Renal cortex interstitium (tissue), 11 donors: ENCODE results near the gene CNTN5. TPM values are rescaled to one million over a fixed set of nuclear protein-coding genes. Genes with fewer than 3 reads are reported as not detected.

Source experiments
- DNase-seq, 11 donors: peaks; one replicate each; pipeline ENCODE4 v3.0.0-alpha.2; 2013; ENCODE audit warnings: low read depth in 9 of 11, low spot score in 4 of 11; ENCODE audit errors: extremely low read depth in 1 of 11
- polyA plus RNA-seq, 3 donors: library from polyadenylated mRNA; unstranded; fragments of 120-200 nt; gene quantifications; one replicate each; pipeline ENCODE4 v1.2.1, GENCODE V29; 2013; ENCODE audit not compliant: insufficient read length in 3 of 3

CNTN5 gene
- polyA plus RNA-seq, 3 donors: 19.5 to 24.5 (median 20.4) TPM

DNA sequence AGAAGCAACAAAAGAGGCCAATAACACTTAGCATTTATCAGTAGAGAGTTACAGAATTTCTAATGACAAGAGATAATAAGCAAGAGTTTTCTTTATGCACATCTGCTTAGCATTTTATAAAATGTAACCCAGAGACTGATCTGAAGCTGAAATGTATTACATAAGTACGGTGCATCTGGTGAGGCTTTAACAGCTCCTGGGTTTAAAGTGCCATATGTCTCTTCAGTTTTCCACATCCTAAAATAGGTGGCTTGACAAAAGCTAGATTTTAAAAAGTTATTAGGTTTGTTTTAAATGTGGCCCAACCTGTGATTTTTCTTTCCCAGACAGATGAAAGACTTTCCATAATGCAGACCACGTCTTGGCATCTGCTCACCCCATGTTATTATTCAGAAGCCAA is 1045.7 kb downstream of the CNTN5 start:
- DNase-seq: no peak

DNA sequence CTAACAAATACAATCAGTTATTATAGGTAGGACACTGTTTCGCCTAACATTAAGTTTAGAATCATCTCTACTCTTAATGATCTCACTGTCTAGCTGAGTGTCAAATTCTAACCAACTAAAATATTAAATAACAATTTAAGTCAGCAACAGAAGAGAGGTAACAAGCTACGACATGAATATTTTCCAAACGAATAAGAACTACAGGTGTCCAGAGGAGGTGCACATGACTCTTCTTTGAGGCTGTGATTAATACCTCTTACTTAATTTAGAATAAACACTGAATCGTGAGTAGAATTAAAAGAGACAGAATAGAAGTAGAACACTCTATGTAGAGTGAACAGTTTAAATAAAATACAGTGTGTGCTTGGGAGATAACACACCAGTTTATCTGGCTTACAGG is 1047.4 kb downstream of the CNTN5 start:
- no peak for DNase-seq

DNA sequence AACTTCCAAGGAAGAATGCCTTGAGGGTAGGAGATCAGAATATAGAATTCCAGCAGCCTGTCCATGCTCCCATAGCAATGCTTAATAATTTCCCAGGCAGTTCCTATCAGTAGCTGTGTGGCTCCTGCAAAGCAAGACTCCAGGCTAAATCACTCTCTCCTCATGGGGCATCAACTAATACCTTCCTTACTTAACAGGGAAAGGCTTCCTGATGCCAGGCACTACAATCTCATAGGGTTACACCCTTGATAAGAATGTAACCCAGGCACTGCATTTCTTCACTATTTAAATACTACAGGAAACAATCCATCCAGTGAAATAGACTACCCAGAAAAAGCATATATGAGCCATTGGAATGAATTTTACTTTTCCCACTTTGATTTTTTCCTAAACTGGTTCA is 1051.4 kb downstream of the CNTN5 start:
- DNase-seq: no peak

DNA sequence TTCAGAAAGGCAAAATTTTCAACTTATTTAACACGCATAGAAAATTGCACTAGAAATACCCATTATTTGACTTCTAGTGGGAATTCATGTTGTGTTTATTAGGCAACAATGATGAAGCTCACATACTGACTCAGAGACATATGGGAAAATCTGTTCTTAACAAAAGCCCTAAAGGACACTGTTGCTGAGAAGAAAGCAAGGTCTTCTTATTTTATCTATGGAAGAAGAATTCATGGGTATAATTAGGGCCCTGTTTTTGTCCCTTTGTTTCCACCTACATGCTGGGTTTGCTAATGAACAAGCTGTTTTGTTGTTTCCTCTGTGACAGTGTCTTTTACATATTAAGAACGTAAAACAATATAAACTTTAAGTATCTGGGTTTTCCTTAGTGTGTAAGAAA is 1059.6 kb downstream of the CNTN5 start:
- DNase-seq: no peak

DNA sequence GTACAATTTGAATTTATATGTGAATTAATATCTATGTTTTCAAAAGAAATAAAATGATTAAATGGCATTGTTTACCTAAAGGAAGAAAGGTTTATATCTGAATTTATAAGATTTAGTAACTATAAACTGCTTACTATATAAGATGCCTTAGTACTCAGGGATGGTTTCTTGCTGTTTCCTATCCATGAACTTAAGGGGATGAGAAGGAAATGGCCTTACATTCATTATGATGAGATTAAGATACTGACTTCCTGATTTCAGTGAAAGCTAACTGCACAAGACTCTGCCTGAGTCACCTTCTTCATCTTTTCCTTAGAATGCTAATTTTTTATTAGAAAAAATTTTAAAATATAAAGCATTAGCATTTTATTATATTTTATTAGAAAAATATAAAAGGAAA is 1060.1 kb downstream of the CNTN5 start:
- no peak for DNase-seq

DNA sequence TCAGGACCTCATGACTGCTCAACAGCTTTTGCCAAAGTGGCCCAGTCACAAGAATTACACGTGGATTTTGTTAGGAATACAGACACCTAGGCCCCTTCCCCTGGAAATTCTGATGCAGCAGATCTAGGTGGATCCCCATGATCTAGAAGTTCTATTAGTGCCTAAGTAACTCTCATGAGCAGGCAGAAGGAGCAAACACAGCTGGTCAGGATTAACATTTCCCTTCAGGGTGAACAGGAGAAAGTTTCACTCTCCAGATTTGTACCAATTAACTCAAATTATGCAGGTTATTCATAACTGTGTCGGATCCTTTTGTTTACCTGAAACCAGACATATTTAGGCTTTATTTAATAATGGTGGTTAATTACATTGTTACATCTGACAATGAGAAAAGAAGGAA is 1072.9 kb downstream of the CNTN5 start:
- DNase-seq: no peak

DNA sequence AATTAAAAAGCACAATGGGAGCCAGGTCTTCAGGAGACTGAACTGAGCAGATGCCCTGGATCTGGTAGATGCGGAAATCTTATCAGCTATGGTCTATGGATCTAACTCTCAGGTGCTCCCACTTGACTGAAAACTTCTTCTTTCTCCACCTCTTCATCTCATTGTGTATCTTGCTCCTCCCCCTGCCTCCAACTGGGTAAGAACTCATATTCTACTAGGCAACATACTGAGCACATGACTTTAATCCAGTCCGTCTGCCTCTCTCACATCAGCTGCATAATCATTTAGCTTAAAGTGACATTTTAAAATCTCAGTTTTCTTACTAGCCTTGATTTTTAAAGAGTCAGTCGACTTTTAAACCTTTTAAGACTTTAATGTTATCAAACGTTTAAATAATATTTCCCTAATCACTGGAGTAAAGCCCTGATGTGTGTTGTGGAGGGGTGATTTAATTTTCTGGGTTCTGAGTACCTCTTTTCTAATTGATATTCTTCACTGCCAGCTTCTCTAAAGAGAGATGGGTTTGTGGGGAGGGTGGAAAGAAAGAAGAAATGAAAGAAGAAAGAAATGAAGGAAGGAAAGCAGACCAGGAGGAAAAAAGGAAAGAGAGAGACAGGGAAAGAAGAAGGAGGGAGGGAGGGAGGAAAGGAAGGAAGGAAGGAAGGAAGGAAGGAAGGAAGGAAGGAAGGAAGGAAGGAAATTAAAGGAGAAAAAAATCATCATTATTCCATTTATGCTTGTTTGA is 1073.5 kb downstream of the CNTN5 start:
- no peak for DNase-seq

DNA sequence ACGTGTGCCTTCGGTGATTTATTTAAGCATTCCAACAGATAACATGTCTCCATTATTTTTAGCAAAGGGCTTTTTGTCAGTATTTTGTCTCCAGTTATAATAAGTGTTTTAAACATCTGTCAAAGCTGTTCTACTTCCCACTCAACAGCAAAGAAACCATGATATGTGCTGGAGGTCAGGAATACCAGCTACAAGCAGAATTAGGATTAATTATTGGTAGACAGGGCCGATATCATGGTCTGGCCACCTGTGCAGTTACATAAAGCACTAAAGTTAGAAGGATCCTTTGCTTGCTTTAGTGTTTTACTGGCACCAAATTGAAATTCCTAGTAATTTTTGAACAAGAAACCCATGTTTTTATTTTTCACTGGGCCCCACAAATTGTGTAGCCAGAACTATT is 1075.1 kb downstream of the CNTN5 start:
- DNase-seq: no peak

DNA sequence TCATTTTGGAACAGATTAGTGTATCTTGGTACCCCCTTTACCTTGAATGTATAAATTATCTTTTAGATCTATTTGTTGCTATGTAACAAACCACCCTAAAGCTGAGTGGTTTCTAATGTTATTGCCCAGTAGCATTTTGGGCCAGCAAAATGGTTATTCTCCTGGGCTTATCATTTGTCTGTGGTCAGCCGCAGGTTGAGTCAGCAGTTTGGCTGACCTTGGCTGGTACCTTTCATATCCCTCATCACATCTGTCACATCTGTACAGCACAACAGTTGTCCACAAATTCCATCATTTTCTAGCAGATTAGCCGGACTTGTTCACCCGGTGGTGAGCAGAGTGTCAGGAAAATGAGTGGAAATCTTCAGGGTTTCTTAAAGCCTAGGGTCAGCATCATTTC is 1077.8 kb downstream of the CNTN5 start:
- DNase-seq: no peak

DNA sequence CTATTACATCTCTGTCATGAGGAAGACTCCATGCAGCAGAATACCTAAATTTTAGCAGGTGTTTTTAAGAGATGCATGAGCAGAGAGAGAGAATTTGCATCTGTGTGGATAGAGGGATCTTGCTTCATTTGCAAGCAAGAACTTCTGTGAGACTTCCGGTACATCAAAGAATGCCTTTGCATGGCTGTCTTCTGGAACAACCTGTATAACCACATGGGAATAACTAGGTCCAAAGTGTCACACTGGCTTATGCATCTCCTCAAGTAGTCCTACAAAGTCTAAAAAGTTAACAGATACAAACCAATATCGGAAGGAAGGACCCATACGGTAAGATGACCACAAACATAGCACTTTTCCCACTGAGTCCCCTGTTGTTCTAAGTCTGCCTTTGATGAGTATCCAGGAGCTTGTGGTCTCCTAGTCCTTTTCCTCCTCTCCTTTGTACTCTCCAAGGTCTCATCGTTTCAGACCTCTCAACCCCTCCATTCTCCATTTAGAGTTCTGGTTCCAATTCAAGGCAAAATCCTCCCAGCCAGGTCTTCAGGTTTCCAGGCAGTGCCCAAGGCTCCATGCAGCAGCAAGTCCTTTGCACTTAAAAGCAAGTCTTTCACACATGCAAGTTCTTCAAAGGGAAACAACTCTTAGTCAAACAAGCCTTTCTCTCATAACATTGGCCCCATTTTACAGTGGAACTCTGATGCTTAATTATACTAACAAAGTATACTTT is 1084.7 kb downstream of the CNTN5 start:
- DNase-seq: no peak

DNA sequence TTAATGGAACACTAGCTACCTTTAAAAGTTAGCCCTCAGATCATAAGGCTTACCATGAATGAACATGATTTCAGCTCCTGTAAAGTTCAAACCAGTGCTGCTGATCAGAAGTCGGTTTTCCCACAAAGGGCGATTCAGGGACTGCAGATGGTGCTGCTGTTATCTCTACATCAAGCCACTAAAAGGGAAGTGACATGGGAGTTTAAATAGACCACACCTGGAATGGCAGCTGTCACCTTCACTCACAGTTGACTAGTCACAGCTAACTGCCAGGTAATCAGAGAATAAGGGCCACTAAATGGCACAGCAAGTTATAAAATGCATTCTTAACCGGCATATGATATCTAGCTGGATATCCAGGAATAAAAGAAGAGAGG is 1085.2 kb downstream of the CNTN5 start:
- no peak for DNase-seq

DNA sequence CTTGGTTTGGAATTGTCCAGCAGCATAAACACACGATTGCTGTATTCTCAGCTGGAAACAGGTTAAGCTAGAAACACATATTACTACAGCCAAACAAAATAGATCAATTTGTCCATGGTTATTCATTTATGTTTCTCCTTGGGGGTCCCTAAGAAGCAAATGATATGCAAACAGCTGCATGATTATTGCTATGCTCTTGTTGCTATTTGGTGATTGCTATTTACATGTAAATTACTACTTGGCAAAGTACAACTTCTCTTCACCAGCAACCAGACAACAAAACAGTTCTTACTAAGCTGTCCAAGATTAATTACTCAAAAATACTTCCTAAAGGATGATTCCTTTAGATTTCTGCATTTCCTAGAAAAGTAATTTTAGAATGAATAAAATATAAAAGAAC is 1098.4 kb downstream of the CNTN5 start:
- DNase-seq: no peak

DNA sequence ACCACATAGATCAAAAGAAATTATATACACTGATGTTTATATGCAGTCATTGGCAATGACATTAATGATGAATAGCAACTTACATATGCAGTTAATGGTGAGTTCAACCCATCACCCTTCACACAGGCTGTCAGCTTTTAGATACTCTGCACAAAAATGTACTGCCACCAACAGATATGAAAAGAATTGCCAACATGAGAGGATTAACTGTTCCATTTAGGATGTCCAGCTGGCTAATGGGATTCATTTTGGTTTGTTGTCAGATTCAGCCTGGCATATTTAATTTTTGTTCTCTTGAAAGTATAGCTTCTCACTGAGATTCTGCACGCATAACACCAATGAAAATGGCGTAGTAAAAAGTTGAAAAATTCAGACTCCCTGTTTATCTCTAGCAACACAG is 1112.4 kb downstream of the CNTN5 start:
- no peak for DNase-seq

DNA sequence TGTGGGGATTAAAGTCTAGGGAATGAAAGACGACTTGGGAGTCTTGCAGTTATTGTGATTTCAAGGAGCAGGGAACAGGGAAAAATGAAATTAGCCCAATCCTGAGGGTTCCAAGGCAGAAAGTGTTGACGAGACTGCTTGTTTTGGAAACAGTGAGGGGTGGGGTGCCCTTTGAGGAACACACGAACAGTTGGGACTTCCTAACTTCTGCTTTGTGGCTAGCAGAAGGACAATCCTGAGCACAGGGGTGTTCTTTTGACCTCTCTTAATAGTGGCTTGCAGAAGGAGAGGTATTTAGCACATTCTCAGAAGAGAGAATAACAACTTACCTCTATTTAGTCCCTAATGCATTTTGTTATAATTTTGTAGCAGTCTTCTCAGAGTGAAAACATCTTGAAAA is 1120.5 kb downstream of the CNTN5 start:
- no peak for DNase-seq

DNA sequence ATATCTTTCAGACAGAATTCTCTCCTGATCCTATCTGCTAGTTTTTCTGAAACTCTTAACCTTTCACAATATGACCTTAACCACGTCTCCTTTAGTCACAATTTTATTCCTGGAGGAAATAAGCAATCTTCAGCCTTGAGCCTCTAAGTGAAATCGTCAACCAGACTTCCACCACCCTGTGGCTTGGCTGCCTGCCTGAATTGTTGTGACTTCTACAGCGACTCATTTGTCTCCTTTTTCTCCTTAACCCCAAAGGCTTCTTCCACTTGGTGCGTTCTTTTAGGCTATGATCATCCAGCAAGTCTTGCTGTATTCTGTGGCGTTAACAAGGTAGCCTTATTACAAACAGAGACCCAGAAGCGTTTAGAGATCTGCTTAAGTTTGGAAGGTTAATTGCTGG is 1131.2 kb downstream of the CNTN5 start:
- DNase-seq: no peak

DNA sequence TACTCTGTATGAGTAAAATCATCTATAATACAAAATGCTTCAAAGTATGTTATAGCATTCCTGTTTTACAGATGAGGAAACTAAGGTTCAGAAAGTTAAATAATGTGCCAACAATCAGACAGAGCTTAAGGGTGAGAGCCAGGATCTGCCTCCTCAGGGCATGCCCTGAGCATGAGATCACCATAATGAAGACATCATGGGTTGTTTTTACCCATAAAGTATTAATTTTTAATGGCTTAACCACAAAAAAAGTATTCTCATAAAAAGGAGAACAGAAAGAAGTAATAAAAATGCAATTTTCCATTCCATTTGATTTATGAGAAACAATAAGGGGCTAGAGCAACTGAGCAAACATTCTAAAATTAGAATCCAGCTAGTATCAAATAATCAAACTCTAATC is 1132.0 kb downstream of the CNTN5 start:
- DNase-seq: no peak

DNA sequence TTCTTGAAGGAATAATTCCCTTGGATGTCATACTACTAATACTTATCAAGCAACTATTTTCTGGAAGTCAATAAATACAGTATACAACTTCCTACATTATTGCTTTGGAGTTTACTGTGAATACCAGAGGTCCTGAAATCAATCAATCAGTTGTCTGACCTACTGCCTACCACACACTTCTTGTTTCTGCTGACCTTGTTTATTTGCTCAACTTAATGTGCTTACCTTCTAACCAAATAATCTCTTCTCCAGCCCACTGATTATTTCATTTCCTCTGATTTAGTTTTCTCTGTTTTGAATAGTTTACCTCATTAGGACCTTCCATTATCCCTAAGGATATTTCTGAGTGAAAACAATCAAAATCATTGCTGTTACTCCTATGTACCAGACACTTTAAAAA is 1142.7 kb downstream of the CNTN5 start:
- no peak for DNase-seq

DNA sequence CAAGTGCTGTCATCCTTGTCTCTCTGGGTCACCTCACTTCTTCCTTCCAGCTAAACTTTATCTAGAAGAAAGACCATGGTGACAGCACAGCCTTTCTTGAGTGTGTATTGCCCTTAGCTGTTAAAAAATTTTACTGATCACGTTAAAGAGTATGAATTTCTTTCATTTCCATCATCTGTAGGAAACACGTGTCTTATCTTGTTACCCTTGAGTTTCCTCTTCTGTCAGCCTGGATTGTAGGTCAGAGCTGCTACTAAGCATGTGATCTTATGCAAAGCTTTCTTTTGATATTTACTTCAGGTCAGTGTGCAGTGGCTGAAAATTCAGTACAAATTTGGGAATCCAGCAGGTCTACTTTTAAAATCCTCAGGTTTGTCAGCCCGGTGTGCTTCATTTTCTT is 1154.1 kb downstream of the CNTN5 start:
- no peak for DNase-seq

DNA sequence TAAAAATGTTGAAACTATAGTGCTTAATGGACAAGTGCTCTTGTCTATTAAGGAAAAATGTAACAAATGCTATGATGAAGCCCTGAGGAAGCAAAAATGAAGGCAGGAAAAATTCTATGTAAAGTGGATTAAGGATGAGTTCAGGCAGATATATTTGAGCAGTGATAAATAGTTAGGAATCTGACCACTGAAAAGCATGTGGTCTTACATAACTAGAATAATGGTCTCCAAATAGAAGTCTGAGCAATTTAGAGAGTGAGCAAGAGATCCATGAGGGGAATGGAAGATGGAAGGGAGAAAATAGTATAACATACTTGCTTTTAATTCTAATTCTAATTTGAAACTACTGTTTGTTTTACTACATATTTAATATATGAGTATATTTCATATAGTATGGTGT is 1155.7 kb downstream of the CNTN5 start:
- no peak for DNase-seq

DNA sequence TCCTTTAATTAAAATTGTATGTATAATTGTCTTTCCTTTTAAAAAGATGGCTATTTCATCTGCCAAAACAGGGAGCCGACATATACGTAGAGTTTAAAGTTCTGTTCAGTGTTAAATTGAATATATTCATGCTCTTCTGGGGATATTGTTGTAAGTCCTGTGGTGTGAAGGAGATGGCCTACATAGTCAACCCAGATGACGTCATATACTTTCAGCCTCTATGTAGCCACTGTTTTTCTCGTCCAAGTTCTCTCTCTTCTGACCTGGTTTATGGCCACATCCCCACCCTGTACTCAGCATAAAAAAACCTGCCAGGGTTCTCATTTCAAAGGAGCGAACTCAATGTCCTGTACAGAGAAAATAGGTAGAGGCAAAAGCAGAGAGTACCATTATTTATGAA is 1156.9 kb downstream of the CNTN5 start:
- no peak for DNase-seq

DNA sequence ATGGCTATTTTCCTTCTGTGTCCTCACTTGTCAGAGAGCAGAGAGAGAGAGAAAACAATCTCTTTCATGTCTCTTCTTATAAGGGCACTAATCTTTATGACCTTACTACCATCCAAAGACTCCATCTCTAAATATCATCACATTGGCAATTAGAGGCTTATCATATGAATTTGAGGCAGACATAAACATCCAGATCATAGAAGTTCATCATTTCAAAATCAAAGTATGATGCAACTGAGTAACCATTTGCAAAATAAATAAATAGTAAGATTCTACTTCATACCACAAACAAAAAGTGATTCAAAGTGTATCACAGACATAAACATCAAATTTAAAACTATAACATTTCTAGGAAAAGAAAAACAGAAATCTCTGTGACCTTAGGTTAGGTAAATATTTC is 1161.6 kb downstream of the CNTN5 start:
- no peak for DNase-seq
